Mesothelial cell of epicardium (in vitro differentiated cells): ENCODE measurements around the gene CLEC18A. TPM values are rescaled to one million over a fixed set of nuclear protein-coding genes. Genes with fewer than 3 reads are reported as not detected.
A peak's percentile ranks its signal among the peaks of the same experiment; 100 is the strongest.

Experiments used
- DNase-seq, 2 experiments: peaks; one replicate each; pipeline ENCODE4 v3.0.0; 2021; ENCODE audit warnings: low spot score in 2 of 2; ENCODE audit not compliant: unreplicated experiment in 2 of 2
- H3K27ac Mint-ChIP-seq: 2 replicates; pipeline ENCODE4 v1.8.0; 2021; ENCODE audit warnings: mixed read lengths
- H3K27me3 Mint-ChIP-seq: 2 replicates; pipeline ENCODE4 v1.8.0; 2021; ENCODE audit warnings: low read depth, mixed read lengths
- H3K36me3 Mint-ChIP-seq: 2 replicates; pipeline ENCODE4 v1.8.0; 2021; ENCODE audit warnings: mixed read lengths
- H3K4me1 Mint-ChIP-seq: 2 replicates; pipeline ENCODE4 v1.8.0; 2021; ENCODE audit warnings: mixed read lengths
- H3K4me3 Mint-ChIP-seq: 2 replicates; pipeline ENCODE4 v1.8.0; 2021; ENCODE audit warnings: mild to moderate bottlenecking, moderate library complexity, mixed read lengths
- H3K9me3 Mint-ChIP-seq: 2 replicates; pipeline ENCODE4 v1.8.0; 2021; ENCODE audit warnings: mixed read lengths
- total RNA-seq: library from RNA; stranded (reverse); gene quantifications from 3 replicates; pipeline ENCODE4 v1.2.1, GENCODE V29; 2021
- TF ChIP-seq, protein P1 (sequence below): fragments of 200-600 bp; sonication (generic); IDR thresholded peaks from one replicate; pipeline ENCODE4 v1.5.0; 2021; ENCODE audit warnings: antibody characterized with exemption; ENCODE audit not compliant: unreplicated experiment

CLEC18A gene
- total RNA-seq, 1 donor from 2014 or later, result 2.2 TPM

DNA sequence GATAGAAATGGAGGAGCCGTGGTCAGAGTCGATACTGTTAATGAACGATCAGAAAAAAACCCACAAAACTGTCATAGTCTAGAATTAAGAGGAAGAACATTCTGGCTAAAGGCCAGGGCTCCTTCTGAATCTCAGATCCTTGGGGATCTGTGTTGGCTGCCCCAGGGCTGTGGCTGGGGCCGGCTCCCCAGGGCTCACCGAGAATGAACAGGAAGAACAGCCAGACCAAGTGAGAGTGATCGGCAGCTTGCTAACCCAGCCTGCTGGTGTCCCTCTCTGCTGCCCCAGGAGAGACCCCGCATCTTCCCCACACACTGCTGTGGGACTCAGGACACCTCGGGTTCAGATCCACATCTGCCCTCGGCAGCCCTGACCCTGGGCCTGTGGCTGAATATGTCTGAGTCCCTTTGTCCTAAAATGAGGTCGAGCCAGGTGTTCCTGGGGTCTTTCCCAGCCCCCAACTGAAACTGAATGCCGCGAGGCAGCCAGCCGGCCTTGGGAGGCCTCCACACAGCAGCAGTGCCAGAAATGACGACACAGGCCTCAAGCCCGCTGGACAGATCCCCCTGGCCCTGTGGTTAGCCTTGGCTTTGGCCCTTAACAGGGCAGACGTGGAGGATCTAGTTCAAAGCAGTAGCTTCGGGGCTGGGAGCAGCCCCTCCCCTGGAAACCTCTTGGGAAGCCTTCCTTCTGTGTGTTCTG, 23.9 kb upstream of the CLEC18A start:
- Mint-ChIP-seq H3K4me3 (no peak overlapping the region), H3K4me1 (peaks cover 26% of the 10 kb centered on the region), H3K27me3 (no peaks in the 10 kb centered on the region), H3K9me3 (no peaks in the 10 kb centered on the region), H3K27ac (peak overlapping the region; percentile 47), H3K36me3 (peaks cover 7% of the 10 kb centered on the region)
- no peak for DNase-seq
- TF ChIP-seq, protein P1, sequence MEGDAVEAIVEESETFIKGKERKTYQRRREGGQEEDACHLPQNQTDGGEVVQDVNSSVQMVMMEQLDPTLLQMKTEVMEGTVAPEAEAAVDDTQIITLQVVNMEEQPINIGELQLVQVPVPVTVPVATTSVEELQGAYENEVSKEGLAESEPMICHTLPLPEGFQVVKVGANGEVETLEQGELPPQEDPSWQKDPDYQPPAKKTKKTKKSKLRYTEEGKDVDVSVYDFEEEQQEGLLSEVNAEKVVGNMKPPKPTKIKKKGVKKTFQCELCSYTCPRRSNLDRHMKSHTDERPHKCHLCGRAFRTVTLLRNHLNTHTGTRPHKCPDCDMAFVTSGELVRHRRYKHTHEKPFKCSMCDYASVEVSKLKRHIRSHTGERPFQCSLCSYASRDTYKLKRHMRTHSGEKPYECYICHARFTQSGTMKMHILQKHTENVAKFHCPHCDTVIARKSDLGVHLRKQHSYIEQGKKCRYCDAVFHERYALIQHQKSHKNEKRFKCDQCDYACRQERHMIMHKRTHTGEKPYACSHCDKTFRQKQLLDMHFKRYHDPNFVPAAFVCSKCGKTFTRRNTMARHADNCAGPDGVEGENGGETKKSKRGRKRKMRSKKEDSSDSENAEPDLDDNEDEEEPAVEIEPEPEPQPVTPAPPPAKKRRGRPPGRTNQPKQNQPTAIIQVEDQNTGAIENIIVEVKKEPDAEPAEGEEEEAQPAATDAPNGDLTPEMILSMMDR, result no peak

DNA sequence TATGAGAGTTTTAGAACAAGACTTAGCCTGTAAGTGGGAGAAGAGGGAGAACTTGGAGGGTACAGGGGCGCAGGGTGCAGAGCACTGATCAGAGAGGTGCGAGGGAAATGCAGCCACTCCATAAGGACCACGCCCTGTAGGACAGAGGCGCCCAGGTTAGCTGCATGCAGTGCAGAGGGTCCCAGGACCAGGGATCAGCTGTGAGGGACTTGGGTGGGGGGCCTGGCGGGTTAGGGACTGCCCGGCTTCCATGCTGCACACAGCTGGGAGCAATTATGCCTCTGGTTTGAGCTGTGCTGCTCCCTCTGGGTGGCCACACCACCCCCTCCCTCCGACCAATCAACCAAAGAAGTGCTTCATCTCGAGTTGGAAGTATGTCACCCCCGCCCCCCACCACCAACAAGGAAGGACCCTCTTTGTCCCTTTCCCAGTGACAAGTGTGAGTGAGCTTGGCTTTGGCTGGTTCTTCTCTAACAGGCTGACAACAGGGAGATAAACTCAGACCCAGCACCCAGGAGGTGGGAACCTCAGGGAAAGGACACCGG, 22.2 kb upstream of the CLEC18A start:
- Mint-ChIP-seq H3K27me3 (no peaks in the 10 kb centered on the region), H3K36me3 (peaks cover 13% of the 10 kb centered on the region), H3K9me3 (no peaks in the 10 kb centered on the region), H3K27ac (no peak overlapping the region), H3K4me3 (no peak overlapping the region), H3K4me1 (peaks cover 20% of the 10 kb centered on the region)
- DNase-seq, result no peak
- TF ChIP-seq, protein P1, result no peak

DNA sequence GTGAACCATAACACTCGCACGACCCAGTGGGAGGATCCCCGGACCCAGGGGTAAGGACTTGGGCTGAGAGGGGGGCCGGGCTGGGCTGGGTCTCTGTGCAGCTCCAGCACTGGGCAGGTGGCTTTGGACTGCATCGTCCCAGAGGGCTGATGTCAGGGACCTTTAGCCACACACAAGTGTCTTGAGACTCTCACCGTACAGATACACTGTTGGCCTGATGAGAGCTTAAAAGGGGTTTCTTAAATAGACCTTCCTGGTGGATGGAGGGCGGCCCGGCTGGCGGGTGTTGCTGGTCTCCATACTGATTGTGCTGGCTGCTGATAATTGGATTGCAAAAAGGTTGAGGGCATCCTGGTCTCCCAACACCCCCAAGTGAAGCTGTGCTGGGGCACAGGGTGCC, 21.7 kb upstream of the CLEC18A start:
- Mint-ChIP-seq H3K27me3 (no peaks in the 10 kb centered on the region), H3K4me3 (no peak overlapping the region), H3K27ac (no peak overlapping the region), H3K36me3 (peaks cover 13% of the 10 kb centered on the region), H3K9me3 (no peaks in the 10 kb centered on the region), H3K4me1 (peaks cover 16% of the 10 kb centered on the region)
- TF ChIP-seq, protein P1, result no peak
- no peak for DNase-seq

DNA sequence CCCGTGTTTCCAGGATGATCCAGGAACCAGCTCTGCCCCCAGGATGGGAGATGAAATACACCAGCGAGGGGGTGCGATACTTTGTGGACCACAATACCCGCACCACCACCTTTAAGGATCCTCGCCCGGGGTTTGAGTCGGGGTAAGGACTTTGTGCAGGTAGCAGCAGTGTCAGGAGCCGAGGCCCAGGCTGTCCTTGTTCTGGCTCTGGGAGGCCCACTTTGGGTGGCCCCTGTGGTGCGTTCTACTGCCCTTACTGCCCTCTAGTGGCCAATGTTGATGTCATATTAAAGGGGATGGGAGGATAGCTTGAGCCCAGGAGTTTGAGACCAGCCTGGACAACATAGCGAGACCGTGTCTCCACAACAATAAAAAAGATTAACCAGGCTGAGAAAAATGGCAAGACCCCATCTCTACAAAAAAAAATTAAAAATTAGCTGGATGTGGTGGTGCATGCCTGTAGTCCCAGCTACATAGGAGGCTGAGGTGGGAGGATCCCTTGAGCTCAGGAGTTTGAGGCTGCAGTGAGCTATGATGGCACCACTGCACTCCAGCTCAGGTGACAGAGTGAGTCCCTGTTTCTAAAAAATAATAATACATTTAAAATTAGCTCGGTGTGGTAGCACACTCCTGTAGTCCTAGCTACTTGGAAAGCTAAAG, 20.9 kb upstream of the CLEC18A start:
- no peak overlapping the region for H3K27ac Mint-ChIP-seq
- DNase-seq, result no peak
- peaks cover 10% of the 10 kb centered on the region for H3K4me1 Mint-ChIP-seq
- H3K27me3 Mint-ChIP-seq, result no peaks in the 10 kb centered on the region
- TF ChIP-seq, protein P1, result peak; percentile 80
- H3K36me3 Mint-ChIP-seq, result peaks cover 13% of the 10 kb centered on the region
- H3K9me3 Mint-ChIP-seq, result no peaks in the 10 kb centered on the region
- no peak overlapping the region for H3K4me3 Mint-ChIP-seq

DNA sequence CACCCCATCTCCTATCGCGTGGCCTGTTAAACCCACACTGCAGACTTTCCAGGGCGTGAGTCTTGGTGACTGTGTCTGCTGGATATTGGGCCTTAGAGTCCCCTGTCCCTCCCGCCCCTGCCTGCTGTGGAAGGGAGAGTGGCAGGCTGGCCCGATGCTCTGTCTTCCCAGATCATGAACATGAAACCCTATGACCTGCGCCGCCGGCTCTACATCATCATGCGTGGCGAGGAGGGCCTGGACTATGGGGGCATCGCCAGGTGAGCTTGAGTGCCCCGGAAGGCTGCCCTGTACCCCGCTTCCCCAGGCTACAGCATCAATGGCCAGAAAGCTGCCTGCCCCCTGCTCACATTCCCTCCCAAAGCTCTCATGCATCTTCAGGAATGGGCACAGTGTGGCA, 19.5 kb upstream of the CLEC18A start:
- DNase-seq, result no peak
- H3K36me3 Mint-ChIP-seq, result peaks cover 17% of the 10 kb centered on the region
- H3K4me3 Mint-ChIP-seq, result no peak overlapping the region
- no peaks in the 10 kb centered on the region for H3K27me3 Mint-ChIP-seq
- H3K4me1 Mint-ChIP-seq, result peaks cover 4% of the 10 kb centered on the region
- no peak overlapping the region for H3K27ac Mint-ChIP-seq
- no peaks in the 10 kb centered on the region for H3K9me3 Mint-ChIP-seq
- TF ChIP-seq, protein P1, result no peak
